Osteoblast (primary cell): ENCODE data around the gene LRMDA. TPM values are rescaled to one million over a fixed set of nuclear protein-coding genes. Genes with fewer than 3 reads are reported as not detected.

ENCODE experiments used
- DNase-seq: peaks from one replicate; pipeline ENCODE4 v3.0.0; 2011; ENCODE audit warnings: low spot score, mixed read lengths; ENCODE audit not compliant: insufficient read length; ENCODE audit errors: missing footprints
- H2AFZ ChIP-seq: 2 replicates; pipeline ENCODE4 v1.6.0; 2011; ENCODE audit warnings: mild to moderate bottlenecking, low read length
- H3K27ac ChIP-seq: 2 replicates; pipeline ENCODE4 v1.5.1; 2011; ENCODE audit warnings: mild to moderate bottlenecking, low read depth, low read length, moderate library complexity
- H3K27me3 ChIP-seq: 2 replicates; pipeline ENCODE4 v1.6.0; 2012; ENCODE audit warnings: mild to moderate bottlenecking, control low read depth, inconsistent platforms, low read length, moderate library complexity; ENCODE audit not compliant: insufficient read depth
- H3K36me3 ChIP-seq: 2 replicates; pipeline ENCODE4 v1.5.1; 2011; ENCODE audit warnings: mild to moderate bottlenecking, low read length, control low read depth, moderate library complexity; ENCODE audit not compliant: insufficient read depth
- H3K4me1 ChIP-seq: 2 replicates; pipeline ENCODE4 v1.5.1; 2011; ENCODE audit warnings: mild to moderate bottlenecking, low read length, control low read depth, moderate library complexity; ENCODE audit not compliant: insufficient read depth
- H3K4me2 ChIP-seq: 2 replicates; pipeline ENCODE4 v1.6.0; 2011; ENCODE audit warnings: mild to moderate bottlenecking, low read length; ENCODE audit not compliant: insufficient read depth
- H3K4me3 ChIP-seq: fragments of 200-600 bp; sonication (generic); 3 replicates; pipeline ENCODE4 v1.5.1; 2012; ENCODE audit warnings: mild to moderate bottlenecking, low read length, inconsistent platforms; ENCODE audit not compliant: insufficient read depth
- H3K79me2 ChIP-seq: 2 replicates; pipeline ENCODE4 v1.6.0; 2012; ENCODE audit warnings: mild to moderate bottlenecking, low read length, control low read depth, inconsistent platforms; ENCODE audit not compliant: insufficient read depth
- H3K9me3 ChIP-seq: 2 replicates; pipeline ENCODE4 v1.5.1; 2011; ENCODE audit warnings: low read depth, low read length, control low read depth
- H4K20me1 ChIP-seq: 2 replicates; pipeline ENCODE4 v1.6.0; 2012; ENCODE audit warnings: mild to moderate bottlenecking, low read length, control low read depth; ENCODE audit not compliant: insufficient read depth
- total RNA-seq: library from RNA; depleted of rRNA; stranded (reverse); fragments of >200 nt; gene quantifications from 2 replicates; pipeline ENCODE4 v1.2.3, GENCODE V29; 2012
- TF ChIP-seq, protein P1 (sequence below): IDR thresholded peaks from 2 replicates; pipeline ENCODE4 v1.5.1; 2011; ENCODE audit warnings: mild to moderate bottlenecking, low read depth, low read length, moderate library complexity; ENCODE audit errors: extremely low read depth

The LRMDA gene
- total RNA-seq, 1 donor: 18.5 TPM

DNA sequence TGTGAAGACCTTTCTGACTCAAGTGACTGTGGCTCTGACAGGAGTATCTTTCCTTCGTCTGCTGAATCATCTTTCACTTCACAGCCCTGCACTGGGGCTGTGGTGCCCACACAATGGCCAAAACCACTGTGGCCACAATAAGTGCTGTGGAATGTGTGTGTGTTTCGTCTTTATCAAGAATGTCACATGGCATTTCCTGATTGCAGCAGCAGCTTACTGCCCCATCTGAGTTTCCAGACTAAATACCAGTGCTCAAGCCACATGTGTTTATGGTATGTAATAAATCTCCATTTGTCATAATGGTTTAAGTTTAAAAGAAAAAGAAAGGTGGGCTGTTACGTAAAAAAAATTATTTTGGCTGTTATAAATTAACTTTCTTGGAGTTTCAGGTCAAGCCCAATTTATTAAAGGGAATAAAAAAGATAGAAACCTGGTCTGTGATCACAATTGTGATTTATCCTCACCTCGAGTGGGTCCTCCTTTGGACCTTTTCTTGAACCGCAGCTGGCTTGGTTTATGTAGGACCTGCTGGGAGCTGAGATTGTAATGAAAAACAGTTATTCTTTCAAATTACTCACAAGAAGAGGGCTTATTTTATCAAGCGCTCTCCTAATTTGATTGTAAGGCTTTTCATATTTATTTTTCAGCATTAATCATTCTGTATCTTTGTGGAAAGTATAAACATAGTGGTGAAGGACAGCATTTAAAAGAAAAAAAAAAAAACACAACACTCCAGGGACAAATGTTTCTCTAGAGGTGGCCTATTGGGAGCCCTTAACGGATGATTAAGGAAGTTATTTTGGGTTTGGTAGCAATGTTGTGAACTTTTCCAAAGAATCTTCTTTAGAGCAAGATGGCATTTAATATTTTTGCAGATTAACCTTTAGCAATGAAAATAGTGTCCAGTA is 116.2 kb downstream of the LRMDA start:
- no peaks in the 10 kb centered on the region for H3K36me3 ChIP-seq
- H3K4me3 ChIP-seq: no peak overlapping the region
- no peaks in the 10 kb centered on the region for H3K27me3 ChIP-seq
- no peaks in the 10 kb centered on the region for H3K9me3 ChIP-seq
- peak overlapping the region; percentile 48 for H2AFZ ChIP-seq
- no peaks in the 10 kb centered on the region for H3K79me2 ChIP-seq
- peaks cover 56% of the 10 kb centered on the region for H3K4me1 ChIP-seq
- peak overlapping the region; percentile 49 for H3K4me2 ChIP-seq
- H3K27ac ChIP-seq: peak overlapping the region; percentile 65
- no peak for DNase-seq
- TF ChIP-seq, protein P1, sequence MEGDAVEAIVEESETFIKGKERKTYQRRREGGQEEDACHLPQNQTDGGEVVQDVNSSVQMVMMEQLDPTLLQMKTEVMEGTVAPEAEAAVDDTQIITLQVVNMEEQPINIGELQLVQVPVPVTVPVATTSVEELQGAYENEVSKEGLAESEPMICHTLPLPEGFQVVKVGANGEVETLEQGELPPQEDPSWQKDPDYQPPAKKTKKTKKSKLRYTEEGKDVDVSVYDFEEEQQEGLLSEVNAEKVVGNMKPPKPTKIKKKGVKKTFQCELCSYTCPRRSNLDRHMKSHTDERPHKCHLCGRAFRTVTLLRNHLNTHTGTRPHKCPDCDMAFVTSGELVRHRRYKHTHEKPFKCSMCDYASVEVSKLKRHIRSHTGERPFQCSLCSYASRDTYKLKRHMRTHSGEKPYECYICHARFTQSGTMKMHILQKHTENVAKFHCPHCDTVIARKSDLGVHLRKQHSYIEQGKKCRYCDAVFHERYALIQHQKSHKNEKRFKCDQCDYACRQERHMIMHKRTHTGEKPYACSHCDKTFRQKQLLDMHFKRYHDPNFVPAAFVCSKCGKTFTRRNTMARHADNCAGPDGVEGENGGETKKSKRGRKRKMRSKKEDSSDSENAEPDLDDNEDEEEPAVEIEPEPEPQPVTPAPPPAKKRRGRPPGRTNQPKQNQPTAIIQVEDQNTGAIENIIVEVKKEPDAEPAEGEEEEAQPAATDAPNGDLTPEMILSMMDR: no peak
- no peaks in the 10 kb centered on the region for H4K20me1 ChIP-seq

DNA sequence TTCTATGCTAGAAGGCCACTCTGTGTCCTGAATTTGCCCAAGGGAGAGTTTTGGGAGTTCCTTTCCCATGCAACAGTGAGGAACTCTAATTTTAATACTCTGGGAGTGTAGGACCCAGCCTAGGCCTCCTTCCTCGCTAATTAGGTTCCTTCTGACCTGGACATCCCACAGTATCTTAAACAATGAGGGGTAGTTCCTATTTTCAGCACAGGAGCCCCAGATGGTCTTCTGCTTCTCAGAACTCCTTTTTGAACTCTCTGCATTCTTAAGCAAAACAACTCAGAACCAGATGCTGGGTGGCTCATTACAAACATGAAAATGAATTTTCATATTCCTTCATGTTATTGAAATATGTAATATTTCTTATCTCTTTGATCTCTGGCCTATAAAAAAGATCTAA is 116.9 kb downstream of the LRMDA start:
- TF ChIP-seq, protein P1: no peak

DNA sequence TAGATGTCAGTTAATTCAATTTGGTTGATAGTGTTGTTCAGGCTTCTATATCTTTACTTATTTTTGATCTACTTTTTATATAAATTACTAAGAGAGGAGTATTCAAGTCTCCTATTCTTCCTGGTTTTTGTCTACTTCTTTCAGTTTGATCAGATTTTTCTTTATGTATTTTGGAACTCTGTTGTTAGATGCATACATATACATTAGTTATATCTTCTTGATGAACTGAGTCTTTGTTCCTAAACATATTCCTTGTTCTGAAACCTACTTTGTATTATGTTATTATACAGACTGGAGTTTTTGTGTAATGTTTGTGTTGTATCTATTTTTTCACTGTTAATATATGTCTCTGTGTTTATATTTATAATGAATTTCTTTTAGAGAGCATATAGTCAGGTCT is 118.8 kb downstream of the LRMDA start:
- H3K27ac ChIP-seq: no peak overlapping the region
- no peaks in the 10 kb centered on the region for H3K79me2 ChIP-seq
- H3K36me3 ChIP-seq: no peaks in the 10 kb centered on the region
- H3K27me3 ChIP-seq: no peaks in the 10 kb centered on the region
- no peak overlapping the region for H2AFZ ChIP-seq
- no peak for DNase-seq
- no peak overlapping the region for H3K4me3 ChIP-seq
- H4K20me1 ChIP-seq: no peaks in the 10 kb centered on the region
- TF ChIP-seq, protein P1: no peak
- peaks cover 30% of the 10 kb centered on the region for H3K4me1 ChIP-seq
- no peak overlapping the region for H3K4me2 ChIP-seq
- H3K9me3 ChIP-seq: no peaks in the 10 kb centered on the region

More for the DNA sequence above, 116.9 kb downstream of the LRMDA start:
- peaks cover 48% of the 10 kb centered on the region for H3K4me1 ChIP-seq
- no peaks in the 10 kb centered on the region for H4K20me1 ChIP-seq
- H3K27ac ChIP-seq: peak overlapping the region; percentile 65
- no peaks in the 10 kb centered on the region for H3K9me3 ChIP-seq
- no peaks in the 10 kb centered on the region for H3K36me3 ChIP-seq
- no peaks in the 10 kb centered on the region for H3K27me3 ChIP-seq
- no peak for DNase-seq
- H3K4me2 ChIP-seq: peak overlapping the region; percentile 49
- no peak overlapping the region for H3K4me3 ChIP-seq
- H3K79me2 ChIP-seq: no peaks in the 10 kb centered on the region
- peak overlapping the region; percentile 48 for H2AFZ ChIP-seq

DNA sequence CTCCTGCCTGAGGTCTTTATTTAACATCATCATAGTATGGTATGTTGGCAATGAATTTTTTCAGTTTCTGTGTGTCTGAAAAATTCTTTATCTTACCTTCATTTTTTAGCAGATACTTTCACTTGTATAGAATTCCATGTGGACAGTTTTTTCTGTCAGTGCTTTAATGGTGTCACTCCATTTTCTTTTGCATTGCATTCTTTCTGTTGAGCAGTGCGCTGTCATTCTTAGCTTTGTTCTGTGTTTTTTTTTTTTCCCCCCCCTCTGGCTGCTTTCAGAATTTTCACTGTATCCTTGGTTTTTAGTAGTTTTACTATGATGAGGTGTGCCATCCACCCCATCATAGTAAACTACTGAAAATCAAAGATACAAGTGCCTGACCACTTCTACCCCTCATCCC is 120.7 kb downstream of the LRMDA start:
- H3K27me3 ChIP-seq: no peaks in the 10 kb centered on the region
- DNase-seq: no peak
- no peak overlapping the region for H3K4me2 ChIP-seq
- H3K27ac ChIP-seq: no peak overlapping the region
- no peaks in the 10 kb centered on the region for H4K20me1 ChIP-seq
- no peak overlapping the region for H3K4me3 ChIP-seq
- H3K36me3 ChIP-seq: no peaks in the 10 kb centered on the region
- H3K79me2 ChIP-seq: no peaks in the 10 kb centered on the region
- H3K9me3 ChIP-seq: no peaks in the 10 kb centered on the region
- H3K4me1 ChIP-seq: peaks cover 13% of the 10 kb centered on the region
- TF ChIP-seq, protein P1: no peak
- no peak overlapping the region for H2AFZ ChIP-seq
